Measurements from ENCODE around the gene CACNB4. TPM values are rescaled to one million over a fixed set of nuclear protein-coding genes. Genes with fewer than 3 reads are reported as not detected.

Gene CACNB4
- total RNA-seq, 2 donors from 2014 or later: 5.6 to 13.8 TPM

- H3K27me3 ChIP-seq (replicated peaks; ENCODE audit: insufficient read depth): no peaks in the 10 kb centered on the region
- peaks cover 3 to 15% of the 10 kb centered on the region in 2 donors for H3K4me1 ChIP-seq (ENCODE audit: control insufficient read depth in 1 of 2, low read depth in 2 of 2)
- no peak for DNase-seq (ENCODE audit: low spot score)
- ATAC-seq (ENCODE audit: insufficient number of reproducible peaks, low FRiP score, low read depth): no peak
- no peak overlapping the region for H3K27ac ChIP-seq
- H3K36me3 ChIP-seq: no peaks in the 10 kb centered on the region
- no peaks in the 10 kb centered on the region for H3K9me3 ChIP-seq
- H3K4me3 ChIP-seq: no peak overlapping the region
- TF ChIP-seq CTCF (IDR thresholded peaks at IDR 0.05): no peak
These were observed 238.6 kb downstream of the CACNB4 start for GRCh38 chr2:151860210-151860609.

- TF ChIP-seq CTCF (IDR thresholded peaks at IDR 0.05): no peak
- Histone ChIP-seq H3K4me3 (no peak overlapping the region), H3K27me3 (replicated peaks; ENCODE audit: insufficient read depth) (no peaks in the 10 kb centered on the region), H3K27ac (peak overlapping the region; percentile 43 to 51), H3K36me3 (no peaks in the 10 kb centered on the region), H3K9me3 (no peaks in the 10 kb centered on the region), H3K4me1 (ENCODE audit: control insufficient read depth in 1 of 2, low read depth in 2 of 2) (peaks cover 3 to 26% of the 10 kb centered on the region in 2 donors)
- ATAC-seq (ENCODE audit: insufficient number of reproducible peaks, low FRiP score, low read depth) (peak; percentile 27), DNase-seq (ENCODE audit: low spot score) (no peak)
These were observed 241.2 kb downstream of the CACNB4 start for GRCh38 chr2:151857650-151858049.

GRCh38 chr2:151855111-151855510 is 243.7 kb downstream of the CACNB4 start:
- Histone ChIP-seq H3K27ac (no peak overlapping the region), H3K27me3 (replicated peaks; ENCODE audit: insufficient read depth) (no peaks in the 10 kb centered on the region), H3K4me1 (ENCODE audit: control insufficient read depth in 1 of 2, low read depth in 2 of 2) (peaks cover 3 to 31% of the 10 kb centered on the region in 2 donors), H3K9me3 (no peaks in the 10 kb centered on the region), H3K36me3 (no peaks in the 10 kb centered on the region), H3K4me3 (no peak overlapping the region)
- TF ChIP-seq CTCF (IDR thresholded peaks at IDR 0.05): no peak
- ATAC-seq (ENCODE audit: insufficient number of reproducible peaks, low FRiP score, low read depth) (no peak), DNase-seq (ENCODE audit: low spot score) (no peak)

GRCh38 chr2:151853070-151853758 is 245.6 kb downstream of the CACNB4 start:
- no peaks in the 10 kb centered on the region for H3K27me3 ChIP-seq (replicated peaks; ENCODE audit: insufficient read depth)
- H3K36me3 ChIP-seq: no peaks in the 10 kb centered on the region
- DNase-seq (ENCODE audit: low spot score) (no peak), ATAC-seq (ENCODE audit: insufficient number of reproducible peaks, low FRiP score, low read depth) (no peak)
- no peak overlapping the region for H3K4me3 ChIP-seq
- peaks cover 3 to 31% of the 10 kb centered on the region in 2 donors for H3K4me1 ChIP-seq (ENCODE audit: control insufficient read depth in 1 of 2, low read depth in 2 of 2)
- H3K9me3 ChIP-seq: no peaks in the 10 kb centered on the region
- TF ChIP-seq CTCF (IDR thresholded peaks at IDR 0.05): no peak
- no peak overlapping the region for H3K27ac ChIP-seq

- Histone ChIP-seq H3K4me1 (ENCODE audit: control insufficient read depth in 1 of 2, low read depth in 2 of 2) (peaks cover 3 to 25% of the 10 kb centered on the region in 2 donors), H3K27me3 (replicated peaks; ENCODE audit: insufficient read depth) (no peaks in the 10 kb centered on the region), H3K9me3 (no peaks in the 10 kb centered on the region), H3K36me3 (no peaks in the 10 kb centered on the region), H3K27ac (no peak overlapping the region), H3K4me3 (no peak overlapping the region)
- DNase-seq (ENCODE audit: low spot score): no peak
- TF ChIP-seq CTCF (IDR thresholded peaks at IDR 0.05): no peak
- ATAC-seq (ENCODE audit: insufficient number of reproducible peaks, low FRiP score, low read depth): no peak
These were observed 246.4 kb downstream of the CACNB4 start for GRCh38 chr2:151852260-151853069.
